ENCODE data around the gene WNT11.

GRCh38 chr11:76186776-76187279 lies 19.5 kb downstream of the WNT11 start:
- TF ChIP-seq CTCF (IDR thresholded peaks at IDR 0.05; ENCODE audit: low read depth, low read length), result no peak
- TF ChIP-seq POLR2A (IDR thresholded peaks at IDR 0.05; ENCODE audit: extremely low read depth, insufficient read length), result no peak
